HepG2 (cell line): ENCODE measurements around the gene PYY. TPM values are rescaled to one million over a fixed set of nuclear protein-coding genes. Genes with fewer than 3 reads are reported as not detected.

Experiments
- BORCS8-MEF2B ChIP-seq: sonication (generic); formaldehyde crosslinking; IDR thresholded peaks from 2 replicates; pipeline ENCODE4 v1.8.0; 2022; ENCODE audit warnings: mild to moderate bottlenecking, missing genetic modification reagents
- CHCHD3 ChIP-seq: sonication (generic); formaldehyde crosslinking; IDR thresholded peaks from 2 replicates; pipeline ENCODE4 v1.8.0; 2022; ENCODE audit warnings: mild to moderate bottlenecking, missing genetic modification reagents, moderate library complexity
- DBP ChIP-seq: sonication (generic); formaldehyde crosslinking; IDR thresholded peaks from 2 replicates; pipeline ENCODE4 v1.4.0; 2020; ENCODE audit warnings: missing genetic modification reagents; ENCODE audit errors: not compliant biosample characterization
- E2F2 ChIP-seq: sonication (generic); formaldehyde crosslinking; IDR thresholded peaks from 2 replicates; pipeline ENCODE4 v1.4.0; 2020; ENCODE audit warnings: missing genetic modification reagents, borderline replicate concordance
- ELK4 ChIP-seq: sonication (generic); formaldehyde crosslinking; IDR thresholded peaks from 2 replicates; pipeline ENCODE4 v1.9.0; 2021; ENCODE audit warnings: missing genetic modification reagents, borderline replicate concordance
- FOXO4 ChIP-seq: sonication (generic); formaldehyde crosslinking; conservative IDR thresholded peaks from 2 replicates; pipeline ENCODE4 v1.8.1; 2023; ENCODE audit warnings: missing genetic modification reagents
- GATAD2A ChIP-seq: IDR thresholded peaks from 2 replicates; pipeline ENCODE4 v1.6.1; 2016
- GLI4 ChIP-seq: sonication (generic); formaldehyde crosslinking; IDR thresholded peaks from 2 replicates; pipeline ENCODE4 v1.5.1; 2020; ENCODE audit warnings: missing genetic modification reagents, mild to moderate bottlenecking, moderate library complexity, borderline replicate concordance
- ISL2 ChIP-seq: sonication (generic); formaldehyde crosslinking; IDR thresholded peaks from 2 replicates; pipeline ENCODE4 v1.5.0; 2020; ENCODE audit warnings: missing genetic modification reagents
- KAT8 ChIP-seq: IDR thresholded peaks from 2 replicates; pipeline ENCODE4 v1.6.1; 2016; ENCODE audit warnings: missing genetic modification reagents, missing compliant biosample characterization
- MZF1 ChIP-seq: sonication (generic); formaldehyde crosslinking; IDR thresholded peaks from 2 replicates; pipeline ENCODE4 v1.8.1; 2023; ENCODE audit warnings: mild to moderate bottlenecking, missing genetic modification reagents, borderline replicate concordance
- PBX3 ChIP-seq: sonication (generic); formaldehyde crosslinking; IDR thresholded peaks from 2 replicates; pipeline ENCODE4 v1.8.1; 2023; ENCODE audit warnings: missing genetic modification reagents, inconsistent platforms, borderline replicate concordance
- SATB2 ChIP-seq: sonication (generic); formaldehyde crosslinking; IDR thresholded peaks from 2 replicates; pipeline ENCODE4 v1.5.0; 2020; ENCODE audit warnings: missing genetic modification reagents
- TP53 ChIP-seq: sonication (generic); formaldehyde crosslinking; conservative IDR thresholded peaks from 2 replicates; pipeline ENCODE4 v1.4.0; 2020; ENCODE audit warnings: missing genetic modification reagents
- TSC22D2 ChIP-seq: sonication (generic); formaldehyde crosslinking; IDR thresholded peaks from 2 replicates; pipeline ENCODE4 v1.5.1; 2020; ENCODE audit warnings: missing genetic modification reagents, mild to moderate bottlenecking, borderline replicate concordance
- XRCC5 ChIP-seq: fragments of 200-400 bp; formaldehyde crosslinking; optimal IDR thresholded peaks from 2 replicates; pipeline ENCODE3; 2017; ENCODE audit warnings: mild to moderate bottlenecking, low read length
- ZFP37 ChIP-seq: sonication (generic); formaldehyde crosslinking; IDR thresholded peaks from 2 replicates; pipeline ENCODE4 v1.4.0; 2020; ENCODE audit warnings: missing genetic modification reagents, borderline replicate concordance
- ZKSCAN8 ChIP-seq: IDR thresholded peaks from 2 replicates; pipeline ENCODE4 v1.6.1; 2016; ENCODE audit warnings: borderline replicate concordance, missing genetic modification reagents, missing compliant biosample characterization
- ZNF253 ChIP-seq: sonication (generic); formaldehyde crosslinking; IDR thresholded peaks from 2 replicates; pipeline ENCODE4 v1.8.0; 2022; ENCODE audit warnings: mild to moderate bottlenecking, missing genetic modification reagents, borderline replicate concordance
- ZNF326 ChIP-seq: sonication (generic); formaldehyde crosslinking; IDR thresholded peaks from 2 replicates; pipeline ENCODE4 v1.4.0; 2020; ENCODE audit warnings: missing genetic modification reagents, borderline replicate concordance
- ZNF503 ChIP-seq: sonication (generic); formaldehyde crosslinking; IDR thresholded peaks from 2 replicates; pipeline ENCODE4 v1.4.0; 2020; ENCODE audit warnings: missing genetic modification reagents
- polyA plus RNA-seq, 8 experiments: library from polyadenylated mRNA; depleted of rRNA in 3 of 8; stranded (reverse) in 7 of 8; unstranded in 1 of 8; fragments of >200 nt; fragmentation: Illumina TruSeq in 4 of 8; extraction: Trizol in 4 of 8; gene quantifications; 2 replicates each; pipeline versions ENCODE4 v1.2.1 to v1.2.3, GENCODE V29; 2011 to 2016; ENCODE audit warnings: low read depth in 4 of 8, missing spikeins in 1 of 8, mixed read lengths in 1 of 8; ENCODE audit not compliant: insufficient read depth in 1 of 8
- total RNA-seq, 5 experiments: library from RNA; depleted of rRNA; stranded (reverse); fragments of >200 nt; fragmentation: Illumina TruSeq; extraction: Trizol; gene quantifications; 2 replicates each; pipeline ENCODE4 v1.2.3, GENCODE V29; 2016; ENCODE audit warnings: low read depth in 1 of 5

Gene PYY
- total and polyA plus RNA-seq, 2 of the 13 experiments (the other 11 are each of a cell fraction or from before 2014, with no cell fraction given) = 0.25 TPM; not detected in 1

GRCh38 chr17:43994272-43995149 lies 40.8 kb upstream of the PYY start (continued):
- TF ChIP-seq ZFP37 (no peak), E2F2 (CRISPR knock-in tag) (no peak), KAT8 (CRISPR knock-in tag) (no peak), FOXO4 (no peak), DBP (CRISPR knock-in tag) (no peak), GATAD2A (CRISPR knock-in tag) (peak; percentile 69), TP53 (CRISPR knock-in tag) (no peak; the same call in 1 of the 2 replicates), ZNF253 (CRISPR knock-in tag) (0 out of 2 replicates have a peak, but pooled peaks have one; percentile 44), GLI4 (no peak), BORCS8-MEF2B (CRISPR knock-in tag) (peak; percentile 44; the same call in 1 of the 2 replicates), ZKSCAN8 (CRISPR knock-in tag) (no peak), MZF1 (no peak), ZNF326 (CRISPR knock-in tag) (no peak), TSC22D2 (CRISPR knock-in tag) (no peak), SATB2 (CRISPR knock-in tag) (no peak), PBX3 (CRISPR knock-in tag) (no peak), CHCHD3 (CRISPR knock-in tag) (no peak), ELK4 (no peak), ZNF503 (CRISPR knock-in tag) (no peak), XRCC5 (peak; percentile 77), ISL2 (CRISPR knock-in tag) (no peak)
